GM19099 (cell line): ENCODE measurements around the gene DEFB124.

Experiments
- POLR2A ChIP-seq: IDR thresholded peaks from 3 replicates; pipeline ENCODE4 v1.6.1; 2011; ENCODE audit warnings: low read depth; ENCODE audit not compliant: insufficient read length; ENCODE audit errors: extremely low read depth

The DEFB124 gene, protein sequence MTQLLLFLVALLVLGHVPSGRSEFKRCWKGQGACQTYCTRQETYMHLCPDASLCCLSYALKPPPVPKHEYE

DNA sequence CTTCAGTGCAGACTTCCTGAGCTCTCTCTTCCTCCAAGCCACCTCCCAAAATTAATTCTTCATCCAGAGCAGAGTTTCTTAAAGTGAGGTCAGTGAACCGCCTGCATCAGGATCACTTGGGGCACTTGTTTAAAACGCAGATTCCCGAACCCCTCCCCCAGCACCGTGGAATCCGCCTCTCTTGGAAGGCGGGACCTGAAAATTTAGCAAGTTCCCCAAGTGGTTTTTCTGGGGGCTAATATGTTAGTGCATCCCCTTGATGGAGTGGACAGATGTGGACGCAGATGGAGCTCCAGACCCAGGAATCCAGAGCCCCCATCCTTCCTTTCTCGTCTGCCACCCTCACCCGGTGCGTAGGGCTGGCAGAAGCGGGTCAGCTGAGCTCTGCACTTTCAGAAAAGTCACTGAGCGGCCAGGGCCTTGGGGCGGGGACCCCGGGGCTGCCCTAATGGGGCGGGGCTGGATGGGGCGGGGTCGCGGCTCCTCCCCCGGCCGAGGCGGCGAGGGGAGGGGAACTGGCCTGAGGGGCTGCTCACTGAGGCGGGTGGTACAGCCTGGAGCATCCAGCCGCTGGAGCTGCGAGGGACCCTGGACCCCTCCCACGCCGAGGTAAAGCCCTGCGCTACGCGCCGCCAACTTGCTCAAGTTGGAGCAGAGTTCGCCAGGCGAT is at the start of gene DEFB124, which contains the start of gene REM1:
Gene DEFB124 (minus strand): TSS at position 370 of the 670 bp plus-strand sequence. CDS start 2,114 bp downstream, outside the sequence.
Gene REM1 (plus strand): TSS at position 531 of the 670 bp plus-strand sequence. CDS start 1,158 bp downstream, outside the sequence.
- no peak for TF ChIP-seq POLR2A

- no peak for TF ChIP-seq POLR2A
Observed at GRCh38 chr20:31523361-31524283, 48.7 kb upstream of the DEFB124 start.

- no peak for TF ChIP-seq POLR2A
Observed at GRCh38 chr20:31522731-31523130, 47.8 kb upstream of the DEFB124 start.

DNA sequence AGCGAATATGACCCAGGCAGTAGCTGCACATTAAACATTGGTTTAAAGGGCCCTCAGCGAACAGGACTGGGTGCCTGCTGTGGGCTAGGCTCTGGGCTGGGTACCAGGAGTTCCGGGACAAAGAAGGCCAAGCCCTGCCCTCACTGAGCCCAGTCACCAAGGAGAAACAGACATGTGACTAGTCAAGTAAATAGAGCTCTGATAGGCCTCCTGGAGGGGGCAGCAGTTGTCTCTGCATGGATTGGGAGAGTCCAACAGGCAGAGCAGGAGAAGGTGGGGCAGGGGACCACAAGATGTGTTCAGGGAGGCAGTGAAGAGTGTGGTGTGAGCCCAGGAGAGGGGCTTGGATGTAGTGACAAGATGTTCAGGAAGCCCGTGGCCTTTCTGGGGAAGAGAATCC is 42.4 kb upstream of the DEFB124 start:
- TF ChIP-seq POLR2A = no peak

DNA sequence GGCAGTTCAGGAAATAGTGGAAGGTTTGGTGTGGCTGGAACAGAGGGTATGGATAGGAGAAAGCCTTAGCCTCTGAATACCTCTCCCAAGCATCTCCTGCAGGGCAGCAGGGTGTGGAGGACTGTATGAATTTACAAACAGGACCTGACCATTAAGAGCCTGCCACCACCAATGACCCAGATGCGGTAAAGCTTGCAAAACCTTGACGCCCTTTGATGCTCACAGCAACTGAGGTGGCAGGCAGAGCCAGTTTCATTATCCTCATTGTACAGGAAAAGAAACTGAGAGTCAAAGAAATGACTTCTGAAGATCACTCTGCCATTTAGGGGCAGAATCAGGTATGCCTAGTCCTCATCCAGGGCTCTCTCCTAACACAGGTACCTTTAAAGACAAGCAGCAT is 41.7 kb upstream of the DEFB124 start:
- no peak for TF ChIP-seq POLR2A

GRCh38 chr20:31516166-31516565 is 41.2 kb upstream of the DEFB124 start:
- no peak for TF ChIP-seq POLR2A

GRCh38 chr20:31515775-31516107 is 40.8 kb upstream of the DEFB124 start:
- no peak for TF ChIP-seq POLR2A

DNA sequence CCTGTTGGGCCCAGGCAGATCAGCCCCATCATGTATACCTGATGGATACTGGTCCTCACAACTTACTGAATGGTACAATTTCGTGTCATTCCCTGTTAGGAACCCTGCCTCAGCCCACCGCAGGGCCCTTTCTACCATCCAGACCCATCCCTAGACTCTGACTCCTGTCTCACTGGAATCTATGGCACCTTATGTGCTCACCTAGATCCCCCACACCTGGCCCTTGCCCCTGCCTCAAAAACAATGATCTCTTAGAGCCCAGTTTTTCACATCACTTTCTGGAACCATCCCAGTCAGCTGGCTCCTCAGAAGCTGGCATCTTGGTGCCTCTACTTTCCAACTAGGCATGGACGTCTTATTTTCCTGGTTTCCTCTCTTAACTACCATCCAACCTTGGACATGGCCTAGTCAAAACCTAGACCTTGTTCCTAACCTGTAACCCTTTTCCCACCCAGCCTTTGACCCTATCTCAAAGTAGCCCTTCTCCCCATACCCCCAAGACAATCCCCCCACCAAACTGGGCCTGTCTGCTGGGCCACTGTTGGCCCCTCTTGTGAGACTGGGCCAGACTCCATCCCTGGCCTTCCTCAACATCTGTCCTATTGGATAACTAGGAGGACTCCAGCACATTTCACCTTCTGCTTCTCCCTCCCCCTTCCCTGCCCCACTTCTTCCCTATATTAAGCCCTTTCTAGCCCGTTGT is 40.3 kb upstream of the DEFB124 start:
- TF ChIP-seq POLR2A = no peak

GRCh38 chr20:31514154-31515071 is 39.5 kb upstream of the DEFB124 start, which contains the start of gene HM13:
Gene HM13 (plus strand): TSS chr20:31514442. CDS start chr20:31514552, 110 bp downstream.
- peak; percentile 95 for TF ChIP-seq POLR2A

DNA sequence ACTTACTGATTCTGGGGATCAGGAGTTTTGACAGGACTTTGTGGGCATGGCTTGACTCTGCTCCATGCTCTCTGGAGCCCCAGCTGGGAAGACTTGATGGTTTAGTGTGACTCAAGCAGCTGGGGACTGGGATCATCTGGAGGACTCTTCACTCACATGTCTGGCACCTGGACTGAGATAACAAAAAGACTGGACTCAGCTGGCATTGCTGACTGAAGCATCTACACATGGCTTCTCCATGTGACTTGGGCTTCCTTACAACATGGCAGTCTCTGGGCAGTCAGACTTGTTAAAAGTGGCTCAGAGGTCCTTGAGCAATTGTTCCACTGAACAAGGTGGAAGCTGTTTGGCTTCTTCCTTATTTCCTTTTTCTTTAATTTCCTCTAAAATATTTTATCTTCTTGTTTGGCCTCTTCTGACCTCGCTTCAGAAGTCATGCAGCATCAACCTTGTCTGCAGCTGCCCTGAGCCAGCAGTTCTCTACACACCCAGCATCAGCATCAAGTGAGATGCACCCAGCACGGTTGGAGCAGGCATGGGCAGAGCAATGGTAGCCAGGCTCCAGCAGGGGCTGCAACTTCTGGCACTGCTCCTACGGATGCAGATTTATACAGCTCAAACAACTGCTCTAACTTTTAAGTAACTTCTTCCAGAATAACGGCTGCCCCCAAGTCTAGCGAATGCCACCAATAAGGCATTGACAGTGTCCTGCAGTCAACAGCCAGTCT is 33.8 kb upstream of the DEFB124 start:
- no peak for TF ChIP-seq POLR2A

DNA sequence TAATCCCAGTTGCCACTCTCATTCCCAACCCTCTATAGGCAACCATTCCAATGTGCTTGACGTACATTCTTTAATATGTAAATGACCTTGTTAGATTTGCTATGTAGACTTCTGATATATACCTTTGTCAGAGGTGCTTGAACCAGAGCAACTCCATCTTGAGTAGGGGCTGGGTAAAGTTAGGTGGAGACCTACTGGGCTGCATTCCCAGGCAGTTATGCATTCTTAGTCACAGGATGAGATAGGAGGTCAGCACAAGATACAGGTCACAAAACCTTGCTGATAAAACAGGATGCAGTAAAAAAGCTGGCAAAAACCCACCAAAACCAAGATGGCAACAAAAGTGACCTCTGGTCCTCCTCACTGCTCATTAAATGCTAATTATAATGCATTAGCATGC is 31.0 kb upstream of the DEFB124 start:
- no peak for TF ChIP-seq POLR2A

DNA sequence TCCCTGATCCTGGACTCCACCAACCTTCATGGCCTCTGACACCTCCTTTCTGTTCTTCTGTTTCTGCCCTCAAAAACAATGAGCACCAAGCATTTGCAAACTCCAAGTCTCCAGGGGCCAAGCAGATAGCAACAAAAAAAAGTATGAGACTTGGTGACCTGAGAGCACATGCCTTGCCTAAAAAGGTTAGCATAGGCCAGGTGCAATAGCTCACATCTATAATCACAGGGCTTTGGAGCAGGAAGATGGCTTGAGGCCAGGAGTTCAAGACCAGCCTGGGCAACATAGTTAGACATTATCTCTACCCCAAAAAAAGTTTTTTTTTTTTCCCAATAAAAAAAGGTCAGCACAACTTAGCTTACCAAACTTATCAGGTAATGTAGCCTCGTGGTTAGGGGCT is 25.6 kb upstream of the DEFB124 start:
- no peak for TF ChIP-seq POLR2A

DNA sequence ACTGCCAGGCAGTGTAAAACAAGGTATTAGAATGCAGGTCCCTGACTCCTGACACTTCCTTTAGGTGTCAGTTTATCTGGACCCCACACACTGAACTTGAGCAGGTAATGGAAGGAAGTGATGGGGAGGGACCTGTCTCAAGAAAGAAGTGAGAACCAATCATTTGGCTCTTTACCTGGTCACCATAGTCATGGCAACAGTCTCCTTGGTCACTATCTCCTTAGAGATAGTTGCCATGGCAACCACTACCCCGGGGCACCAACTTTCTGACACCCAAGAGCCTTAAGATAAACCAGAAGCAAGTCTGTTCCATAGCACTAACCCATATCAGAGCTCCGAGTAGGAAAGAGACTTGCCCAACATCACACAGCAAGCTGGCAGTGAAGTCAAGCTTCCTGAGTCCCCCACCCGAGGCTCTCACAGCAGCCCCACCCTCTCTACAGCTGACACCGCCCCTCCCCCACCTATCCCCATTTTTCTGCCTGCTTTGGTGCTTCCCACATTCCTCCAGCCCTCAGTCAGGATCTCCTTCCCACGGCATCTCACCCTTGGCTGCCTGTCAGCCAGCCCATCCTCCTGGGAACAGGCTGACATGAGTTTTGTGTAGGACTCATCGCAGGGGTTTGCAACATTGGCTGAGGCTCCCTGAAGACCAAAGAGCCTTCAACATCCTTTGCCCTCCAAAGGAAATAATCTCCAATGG is 23.1 kb upstream of the DEFB124 start:
- TF ChIP-seq POLR2A = no peak

DNA sequence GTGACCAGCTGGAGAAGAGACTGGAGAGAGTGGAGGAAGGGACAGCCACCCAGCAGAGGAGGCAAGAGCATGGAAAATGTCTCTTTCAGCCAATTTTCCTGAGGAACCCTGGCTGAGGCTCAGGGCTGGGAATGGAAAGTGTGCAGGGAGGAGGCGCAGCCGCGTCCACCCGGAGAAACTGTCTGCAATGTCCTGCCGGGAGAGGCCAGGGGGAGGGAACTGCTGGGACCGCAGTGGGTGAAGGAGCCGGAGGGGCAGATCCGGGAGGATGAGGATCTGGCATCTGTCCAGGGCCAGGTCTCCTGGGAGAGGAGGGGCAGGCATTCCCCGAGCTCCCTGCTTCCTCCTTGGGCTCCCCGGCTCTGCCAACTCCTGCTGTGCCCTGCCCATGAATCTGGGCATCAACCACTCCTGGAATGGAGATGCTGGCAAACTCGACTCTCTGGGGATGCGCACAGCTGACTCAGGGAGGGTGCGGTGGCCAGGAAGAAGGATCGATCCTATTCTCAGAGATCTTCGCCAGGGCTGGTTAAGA is 21.9 kb upstream of the DEFB124 start:
- TF ChIP-seq POLR2A = no peak
